H9 (cell line): ENCODE data around the gene SPATA2. TPM values are rescaled to one million over a fixed set of nuclear protein-coding genes. Genes with fewer than 3 reads are reported as not detected.

Experiments
- DNase-seq: peaks from one replicate; pipeline ENCODE4 v3.0.0-alpha.2; 2017
- H2AFZ ChIP-seq: one replicate; pipeline ENCODE4 v1.6.1; 2013; ENCODE audit warnings: mild to moderate bottlenecking, low read length, control low read depth, moderate library complexity
- H2AK5ac ChIP-seq: 2 replicates; pipeline ENCODE4 v1.6.1; 2013; ENCODE audit warnings: low read length, control low read depth, mixed read lengths; ENCODE audit not compliant: insufficient read length
- H2BK120ac ChIP-seq: one replicate; pipeline ENCODE4 v1.6.1; 2013; ENCODE audit warnings: low read depth, mild to moderate bottlenecking, low read length, control low read depth, inconsistent platforms; ENCODE audit not compliant: poor library complexity, severe bottlenecking
- H2BK12ac ChIP-seq: 2 replicates; pipeline ENCODE4 v1.6.1; 2013; ENCODE audit warnings: low read length, control low read depth, mixed read lengths, low read depth; ENCODE audit not compliant: insufficient read length
- H2BK15ac ChIP-seq: 2 replicates; pipeline ENCODE4 v1.6.1; 2013; ENCODE audit warnings: low read depth, low read length, control low read depth
- H2BK20ac ChIP-seq: one replicate; pipeline ENCODE4 v1.6.1; 2013; ENCODE audit warnings: low read depth, mild to moderate bottlenecking, low read length, control low read depth, inconsistent platforms; ENCODE audit not compliant: poor library complexity, severe bottlenecking
- H2BK5ac ChIP-seq: 2 replicates; pipeline ENCODE4 v1.6.1; 2013; ENCODE audit warnings: low read length, control low read depth, mixed read lengths; ENCODE audit not compliant: insufficient read length
- H3K14ac ChIP-seq: 2 replicates; pipeline ENCODE4 v1.6.1; 2013; ENCODE audit warnings: low read length, control low read depth; ENCODE audit not compliant: insufficient read depth
- H3K18ac ChIP-seq: 2 replicates; pipeline ENCODE4 v1.6.1; 2013; ENCODE audit warnings: low read depth, mild to moderate bottlenecking, mixed read lengths, low read length, control low read depth; ENCODE audit not compliant: insufficient read length
- H3K23ac ChIP-seq: 2 replicates; pipeline ENCODE4 v1.6.1; 2013; ENCODE audit warnings: low read length, control low read depth, mixed read lengths, low read depth; ENCODE audit not compliant: insufficient read length
- H3K23me2 ChIP-seq: 2 replicates; pipeline ENCODE4 v1.6.1; 2013; ENCODE audit warnings: low read depth, mild to moderate bottlenecking, mixed read lengths, low read length, control low read depth; ENCODE audit not compliant: insufficient read length, poor library complexity, severe bottlenecking
- H3K27ac ChIP-seq: 2 replicates; pipeline ENCODE4 v1.5.1; 2013; ENCODE audit warnings: low read length, control low read depth, mixed read lengths, low read depth; ENCODE audit not compliant: insufficient read length
- H3K27me3 ChIP-seq: 2 replicates; pipeline ENCODE4 v1.6.1; 2013; ENCODE audit warnings: low read length, control low read depth, inconsistent platforms; ENCODE audit not compliant: insufficient read depth
- H3K4ac ChIP-seq: 2 replicates; pipeline ENCODE4 v1.6.1; 2013; ENCODE audit warnings: low read depth, mild to moderate bottlenecking, control low read depth, inconsistent platforms, low read length, moderate library complexity
- H3K4me1 ChIP-seq: 2 replicates; pipeline ENCODE4 v1.6.1; 2013; ENCODE audit warnings: low read length, control low read depth, inconsistent platforms; ENCODE audit not compliant: insufficient read depth
- H3K4me2 ChIP-seq: 2 replicates; pipeline ENCODE4 v1.6.1; 2013; ENCODE audit warnings: low read length, control low read depth, mixed read lengths; ENCODE audit not compliant: insufficient read length, insufficient read depth
- H3K56ac ChIP-seq: 2 replicates; pipeline ENCODE4 v1.6.1; 2013; ENCODE audit warnings: low read depth, mild to moderate bottlenecking, mixed read lengths, low read length, control low read depth; ENCODE audit not compliant: insufficient read length
- H3K79me1 ChIP-seq: 2 replicates; pipeline ENCODE4 v1.6.1; 2013; ENCODE audit warnings: low read depth, mild to moderate bottlenecking, moderate library complexity, low read length, control low read depth, inconsistent platforms; ENCODE audit not compliant: insufficient read depth, poor library complexity, severe bottlenecking
- H3K79me2 ChIP-seq: 2 replicates; pipeline ENCODE4 v1.6.1; 2013; ENCODE audit warnings: low read length, control low read depth, inconsistent platforms; ENCODE audit not compliant: insufficient read depth
- H3K9ac ChIP-seq: 2 replicates; pipeline ENCODE4 v1.6.1; 2013; ENCODE audit warnings: low read length, control low read depth, mixed read lengths; ENCODE audit not compliant: insufficient read length; ENCODE audit errors: extremely low read depth
- H3K9me3 ChIP-seq: one replicate; pipeline ENCODE4 v1.6.1; 2013; ENCODE audit warnings: low read depth, low read length, inconsistent platforms; ENCODE audit not compliant: control insufficient read depth
- H3T11ph ChIP-seq: one replicate; pipeline ENCODE4 v1.6.1; 2013; ENCODE audit warnings: mild to moderate bottlenecking, low read length, control low read depth, inconsistent platforms
- H4K20me1 ChIP-seq: one replicate; pipeline ENCODE4 v1.6.1; 2013; ENCODE audit not compliant: control insufficient read depth, insufficient read length, insufficient read depth
- H4K5ac ChIP-seq: 2 replicates; pipeline ENCODE4 v1.6.1; 2013; ENCODE audit warnings: low read depth, mild to moderate bottlenecking, mixed read lengths, low read length, control low read depth; ENCODE audit not compliant: insufficient read length
- H4K8ac ChIP-seq: replicated peaks from 2 replicates; pipeline ENCODE4 v1.6.1; 2013; ENCODE audit warnings: low read length, control low read depth, mixed read lengths, low read depth; ENCODE audit not compliant: insufficient read length
- H4K91ac ChIP-seq: 2 replicates; pipeline ENCODE4 v1.6.1; 2013; ENCODE audit warnings: low read depth, mild to moderate bottlenecking, moderate library complexity, mixed read lengths, low read length, control low read depth; ENCODE audit not compliant: insufficient read length
- H3K27ac Mint-ChIP-seq, 3 experiments: 2 replicates in 2 of 3; 3 replicates in 1 of 3; pipeline ENCODE4 v1.8.0; 2020 to 2021; ENCODE audit warnings: mixed read lengths in 3 of 3, mild to moderate bottlenecking in 1 of 3, moderate library complexity in 1 of 3
- H3K27me3 Mint-ChIP-seq: 2 replicates; pipeline ENCODE4 v1.8.0; 2021; ENCODE audit warnings: low read depth, mild to moderate bottlenecking, moderate library complexity, mixed read lengths
- H3K36me3 Mint-ChIP-seq, 3 experiments: 2 replicates in 2 of 3; 3 replicates in 1 of 3; pipeline ENCODE4 v1.8.0; 2020 to 2021; ENCODE audit warnings: low read depth in 3 of 3, mixed read lengths in 3 of 3; ENCODE audit not compliant: insufficient read depth in 1 of 3
- H3K4me1 Mint-ChIP-seq, 2 experiments: 2 replicates each; pipeline ENCODE4 v1.8.0; 2020; ENCODE audit warnings: mixed read lengths in 2 of 2
- H3K4me3 Mint-ChIP-seq, 2 experiments: 2 replicates in 1 of 2; 3 replicates in 1 of 2; pipeline ENCODE4 v1.8.0; 2020 to 2021; ENCODE audit warnings: mild to moderate bottlenecking in 2 of 2, mixed read lengths in 2 of 2, moderate library complexity in 1 of 2
- H3K9me3 Mint-ChIP-seq, 2 experiments: 2 replicates in 1 of 2; 3 replicates in 1 of 2; pipeline ENCODE4 v1.8.0; 2020; ENCODE audit warnings: mild to moderate bottlenecking in 2 of 2, mixed read lengths in 2 of 2, moderate library complexity in 1 of 2
- WGBS: extraction: QIAGEN DNeasy Blood & Tissue Kit; methylation state at CpG from one replicate; pipeline ENCODE4 v1.1.7; 2013; ENCODE audit warnings: missing lambda C conversion rate, low lambda C conversion rate, mixed read lengths; ENCODE audit not compliant: insufficient read length; ENCODE audit errors: extremely low coverage; 5-methylcytosine and 5-hydroxymethylcytosine counted together
- total RNA-seq: library from RNA; stranded (reverse); gene quantifications from 2 replicates; pipeline ENCODE4 v1.2.1, GENCODE V29; 2021
- TF ChIP-seq, protein P1 (sequence below): fragments of 200-600 bp; sonication (generic); conservative IDR thresholded peaks from 3 replicates; pipeline ENCODE4 v1.8.0; 2021; ENCODE audit warnings: antibody characterized with exemption, mild to moderate bottlenecking

SPATA2 gene
- total RNA-seq, 1 experiment from 2014 or later: 9.6 TPM

DNA sequence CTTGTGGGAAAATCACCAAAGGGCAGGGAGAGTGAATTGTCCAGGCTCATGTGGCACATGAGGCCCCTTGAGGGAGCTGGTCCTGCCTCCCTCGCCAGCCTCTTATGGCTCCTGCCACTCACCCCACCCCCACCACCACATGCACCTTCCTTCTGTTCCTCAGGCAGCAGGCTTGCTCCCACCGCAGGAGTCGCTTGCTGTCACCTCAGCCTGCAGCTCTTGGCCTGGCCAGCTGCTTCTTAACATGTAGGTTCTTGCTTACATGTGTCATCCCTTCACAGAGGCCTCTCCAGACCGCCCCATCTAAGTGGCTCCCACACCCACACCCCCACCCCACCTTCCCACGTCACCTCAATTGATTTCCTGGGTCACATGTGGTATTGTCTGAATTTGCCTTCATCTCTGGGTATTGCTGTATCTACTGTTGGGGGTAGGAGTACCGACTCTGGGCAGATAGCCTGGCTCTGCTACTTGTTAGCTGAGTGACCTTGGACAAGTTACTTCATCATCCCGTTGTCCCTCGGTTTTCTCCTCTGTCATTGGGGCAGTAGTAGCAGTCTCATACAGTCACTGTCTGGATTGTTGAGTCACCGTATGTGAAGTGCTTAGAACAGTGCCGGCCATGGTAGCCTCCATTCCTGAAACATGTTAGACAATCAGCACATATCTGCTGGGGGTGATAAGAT, 61.0 kb downstream of the SPATA2 start:
- peaks cover 0 to 9% (median 6%) of the 10 kb centered on the region in 3 experiments; a peak in 5 of 7 replicates for H3K36me3 Mint-ChIP-seq
- Histone ChIP-seq H3K79me1 (no peaks in the 10 kb centered on the region), H3K4me2 (no peak overlapping the region), H2BK15ac (no peak overlapping the region), H4K20me1 (no peaks in the 10 kb centered on the region), H4K5ac (no peak overlapping the region), H4K91ac (no peak overlapping the region), H3K23me2 (no peaks in the 10 kb centered on the region), H2BK12ac (no peak overlapping the region), H3K4me1 (peaks cover 3% of the 10 kb centered on the region; the same call in 1 of the 2 replicates), H3K23ac (no peak overlapping the region), H2BK20ac (no peak overlapping the region), H3K9ac (no peak overlapping the region), H3K9me3 (no peaks in the 10 kb centered on the region), H2AFZ (no peak overlapping the region), H3K18ac (no peak overlapping the region), H3K79me2 (no peaks in the 10 kb centered on the region), H4K8ac (no peak overlapping the region), H3K27ac (no peak overlapping the region), H3K56ac (no peak overlapping the region), H3K14ac (no peak overlapping the region), H2BK5ac (no peak overlapping the region), H3K4ac (no peak overlapping the region), H3T11ph (no peak overlapping the region), H2AK5ac (no peak overlapping the region), H2BK120ac (no peak overlapping the region), H3K27me3 (no peaks in the 10 kb centered on the region)
- WGBS: no CpG with 5 or more reads among the region's 10 CpGs
- H3K4me3 Mint-ChIP-seq: no peak overlapping the region
- H3K27ac Mint-ChIP-seq: peak overlapping the region in 1 of 3 experiments; percentile 4; a peak in 3 of 7 replicates
- DNase-seq: no peak
- TF ChIP-seq, protein P1, sequence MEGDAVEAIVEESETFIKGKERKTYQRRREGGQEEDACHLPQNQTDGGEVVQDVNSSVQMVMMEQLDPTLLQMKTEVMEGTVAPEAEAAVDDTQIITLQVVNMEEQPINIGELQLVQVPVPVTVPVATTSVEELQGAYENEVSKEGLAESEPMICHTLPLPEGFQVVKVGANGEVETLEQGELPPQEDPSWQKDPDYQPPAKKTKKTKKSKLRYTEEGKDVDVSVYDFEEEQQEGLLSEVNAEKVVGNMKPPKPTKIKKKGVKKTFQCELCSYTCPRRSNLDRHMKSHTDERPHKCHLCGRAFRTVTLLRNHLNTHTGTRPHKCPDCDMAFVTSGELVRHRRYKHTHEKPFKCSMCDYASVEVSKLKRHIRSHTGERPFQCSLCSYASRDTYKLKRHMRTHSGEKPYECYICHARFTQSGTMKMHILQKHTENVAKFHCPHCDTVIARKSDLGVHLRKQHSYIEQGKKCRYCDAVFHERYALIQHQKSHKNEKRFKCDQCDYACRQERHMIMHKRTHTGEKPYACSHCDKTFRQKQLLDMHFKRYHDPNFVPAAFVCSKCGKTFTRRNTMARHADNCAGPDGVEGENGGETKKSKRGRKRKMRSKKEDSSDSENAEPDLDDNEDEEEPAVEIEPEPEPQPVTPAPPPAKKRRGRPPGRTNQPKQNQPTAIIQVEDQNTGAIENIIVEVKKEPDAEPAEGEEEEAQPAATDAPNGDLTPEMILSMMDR: no peak
- no peaks in the 10 kb centered on the region for H3K9me3 Mint-ChIP-seq
- peaks cover 16 to 40% of the 10 kb centered on the region in 2 experiments for H3K4me1 Mint-ChIP-seq
- no peaks in the 10 kb centered on the region for H3K27me3 Mint-ChIP-seq
